Stimulated activated CD4-positive, alpha-beta T cell treated with anti-CD3 and anti-CD28 coated beads, Interleukin-1b, Interleukin-23, amount 100 ng/mL, for 4 hours (primary cell): ENCODE results near the gene EBF4.
"Not testable (repeated sequence)": the region's sequence is repeated elsewhere in the genome, so short reads cannot be mapped to it uniquely, and the experiment has no call there.

Experiments
- DNase-seq, 2 donors: peaks; one replicate each; pipeline ENCODE4 v3.0.0-alpha.2; 2020; ENCODE audit warnings: low read depth in 2 of 2

The EBF4 gene

DNA sequence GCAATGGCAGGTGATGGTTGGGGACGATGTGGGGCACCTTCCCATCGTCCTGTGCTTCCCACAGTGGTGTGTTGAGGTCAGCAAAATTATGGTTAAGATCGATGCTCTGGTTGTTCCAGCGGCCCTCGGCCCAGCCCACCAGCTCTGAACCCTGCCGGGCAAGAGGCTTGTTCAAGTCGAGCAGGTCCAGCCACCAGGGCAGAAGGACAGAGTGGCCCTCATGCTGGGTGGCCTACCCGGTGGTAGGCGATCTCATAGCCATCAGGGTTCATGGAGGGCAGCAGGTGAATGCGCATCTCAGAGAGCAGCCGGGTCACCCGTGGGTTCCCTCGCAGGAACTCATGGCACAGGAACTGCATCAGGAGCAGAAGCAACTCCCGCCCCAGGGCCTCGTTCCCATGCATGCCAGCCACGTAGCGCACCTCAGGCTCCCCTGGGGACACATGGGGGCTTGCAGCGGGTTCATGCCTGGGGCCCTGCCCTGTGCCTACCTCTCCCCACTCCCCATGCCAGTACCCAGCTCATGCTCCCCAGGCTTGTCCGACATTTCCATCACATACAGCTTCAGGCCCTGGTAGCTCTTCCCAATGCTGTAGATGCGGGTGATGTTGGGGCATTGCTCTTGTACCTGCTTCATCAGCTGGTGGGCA lies 103.6 kb downstream of the EBF4 start:
- DNase-seq = no peak

DNA sequence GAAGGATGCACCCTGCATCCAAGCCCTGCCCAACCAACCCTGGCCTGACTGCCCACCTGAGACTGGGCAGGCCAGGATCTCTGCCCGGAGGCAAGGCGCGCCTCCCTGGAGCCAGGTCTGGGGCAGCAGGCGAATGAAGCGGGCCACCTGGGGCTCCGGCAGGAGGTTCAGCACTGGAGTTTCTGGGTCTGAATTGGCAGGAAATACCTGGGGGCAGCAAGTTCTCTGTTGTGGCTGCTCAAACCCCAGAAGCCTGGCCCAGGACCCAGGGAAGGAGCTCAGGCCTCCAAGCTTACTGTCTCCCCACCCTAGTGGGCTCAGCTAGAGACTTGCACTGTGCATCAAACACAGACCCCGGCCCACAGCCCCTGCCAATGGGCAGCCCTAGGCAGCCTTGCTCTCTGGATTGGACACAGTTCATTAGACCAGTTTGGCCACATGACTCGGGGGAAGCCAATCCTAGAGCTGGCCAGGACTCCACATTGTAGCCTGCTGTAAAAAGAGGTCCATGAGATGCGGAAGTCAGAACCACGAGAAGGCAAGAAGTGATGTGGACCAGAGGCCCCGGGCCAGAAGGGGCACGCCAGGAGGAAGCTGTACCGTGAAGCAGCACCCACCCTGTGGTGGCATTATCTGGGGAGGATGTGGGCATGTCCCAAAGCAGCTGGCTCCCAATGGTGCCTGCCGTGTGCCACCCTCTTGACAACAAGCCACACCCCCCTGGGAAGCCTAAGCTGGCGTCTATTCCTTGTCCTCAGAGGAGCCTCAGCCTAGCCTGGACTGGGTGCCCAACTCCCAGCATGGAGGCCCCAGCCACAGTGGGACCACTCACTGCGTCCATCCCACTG lies 104.8 kb downstream of the EBF4 start:
- DNase-seq = no peak

DNA sequence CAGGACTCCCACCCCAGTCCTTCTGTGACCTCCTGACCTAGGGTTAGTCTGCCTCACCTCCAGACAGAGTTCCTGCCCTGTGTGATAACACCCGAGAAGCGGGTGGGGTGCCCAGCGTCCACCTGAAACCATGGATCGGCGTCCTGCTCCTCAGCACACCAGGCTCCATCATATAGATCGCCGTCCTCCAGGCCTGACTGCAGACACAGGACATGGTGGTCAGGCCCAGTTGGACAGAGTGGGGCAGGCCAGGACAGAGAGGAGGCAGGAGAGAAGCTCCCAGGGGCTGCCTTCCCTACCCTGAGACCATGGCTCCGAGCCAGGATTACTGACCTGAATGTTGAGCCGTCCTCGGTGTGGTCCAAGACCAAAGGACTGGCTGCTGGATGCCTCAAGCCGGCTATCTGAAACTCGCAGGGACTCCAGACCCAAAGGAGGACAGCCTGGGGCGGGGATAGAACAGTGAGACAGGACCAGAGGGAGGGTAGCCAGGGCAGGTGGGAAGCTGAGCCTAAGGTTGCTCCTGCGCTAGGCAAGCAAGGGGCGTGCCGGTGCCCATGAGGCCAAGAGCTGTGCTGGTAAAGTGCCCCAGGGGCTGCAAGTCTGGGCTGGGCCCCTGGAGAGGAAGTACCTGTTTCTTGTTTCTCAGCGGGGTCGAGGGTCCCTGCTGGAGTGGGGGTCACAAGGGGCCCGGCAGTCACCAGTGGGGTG lies 105.7 kb downstream of the EBF4 start:
- DNase-seq = no peak

DNA sequence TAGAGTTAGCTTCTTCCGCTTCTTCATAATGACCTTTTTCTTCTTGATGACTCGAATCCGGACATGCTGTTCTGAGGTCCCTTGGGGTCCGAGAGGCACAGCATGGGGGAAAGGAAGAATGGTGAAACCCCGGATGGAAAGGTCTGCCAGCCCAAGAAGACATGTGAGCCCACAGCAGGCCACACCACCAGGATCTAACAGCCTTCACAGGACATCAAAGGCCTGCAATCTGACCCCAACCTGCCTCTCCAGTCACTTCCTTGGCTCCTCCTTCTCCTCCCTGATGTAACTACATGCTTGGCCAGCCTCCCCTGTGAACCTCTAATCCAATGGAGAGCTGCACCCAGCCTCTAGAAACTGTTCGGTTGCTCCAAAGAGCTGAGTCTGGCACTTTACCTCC lies 106.2 kb downstream of the EBF4 start:
- no peak for DNase-seq

DNA sequence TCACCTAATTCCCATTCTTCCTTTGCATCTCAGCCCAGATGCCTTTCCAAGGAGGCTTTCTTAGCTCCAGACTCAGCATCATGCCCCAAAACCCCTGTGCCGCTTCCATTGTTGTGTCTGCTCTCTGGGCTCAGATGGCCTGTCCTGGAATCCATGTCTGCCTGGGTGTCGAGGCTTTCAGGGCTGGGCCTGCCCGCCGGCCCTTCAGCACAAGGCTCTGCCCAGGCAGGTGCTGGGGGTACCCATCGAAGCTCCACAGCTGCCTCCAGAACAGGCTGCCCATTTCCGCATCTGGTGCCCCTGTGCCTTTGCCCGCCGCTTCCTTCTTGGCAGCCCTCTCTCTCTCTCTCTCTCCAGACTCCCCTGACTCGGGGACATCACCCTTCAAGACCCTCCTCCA lies 106.7 kb downstream of the EBF4 start:
- DNase-seq = no peak

DNA sequence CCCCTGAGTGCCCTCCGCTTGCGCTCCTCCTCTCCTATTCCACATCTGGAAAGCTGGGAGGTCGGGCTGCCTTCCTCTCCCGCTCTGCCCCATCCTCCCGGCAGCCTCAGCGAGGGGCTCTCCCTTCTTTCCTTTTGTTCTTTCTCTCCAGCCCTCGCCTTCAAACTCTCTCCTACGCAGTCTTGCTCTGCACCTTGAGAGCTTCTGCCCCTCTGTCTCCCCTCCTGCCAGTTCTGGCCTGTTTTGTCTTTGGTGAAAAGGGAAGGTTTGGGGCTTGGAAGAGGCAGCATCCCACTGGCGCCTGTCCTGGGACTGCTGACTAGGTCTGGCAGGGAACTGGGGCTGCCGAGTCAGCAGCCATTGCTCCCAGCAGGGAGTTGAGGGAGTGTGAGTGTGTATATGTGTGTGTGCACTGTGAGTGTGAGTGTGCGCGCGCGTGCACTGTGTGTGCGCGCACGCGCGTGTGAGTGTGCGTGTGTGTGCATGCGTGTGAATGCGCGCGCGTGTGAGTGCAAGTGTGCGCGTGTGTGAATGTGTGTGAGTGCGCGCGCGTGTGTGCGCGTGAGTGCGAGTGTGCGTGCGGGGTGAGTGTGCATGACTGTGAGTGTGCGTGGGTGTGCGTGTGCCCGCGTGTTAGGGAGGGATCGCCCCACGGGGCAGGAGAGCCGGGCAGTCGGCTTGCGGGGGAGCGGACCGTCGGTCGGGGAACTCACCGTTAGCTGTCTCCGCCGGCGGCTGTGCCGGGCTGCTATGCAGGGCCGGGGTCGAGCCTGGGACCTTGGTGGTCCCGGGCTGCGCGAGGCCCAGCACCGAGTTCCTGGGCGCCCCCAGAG lies 107.3 kb downstream of the EBF4 start:
- no peak for DNase-seq

DNA sequence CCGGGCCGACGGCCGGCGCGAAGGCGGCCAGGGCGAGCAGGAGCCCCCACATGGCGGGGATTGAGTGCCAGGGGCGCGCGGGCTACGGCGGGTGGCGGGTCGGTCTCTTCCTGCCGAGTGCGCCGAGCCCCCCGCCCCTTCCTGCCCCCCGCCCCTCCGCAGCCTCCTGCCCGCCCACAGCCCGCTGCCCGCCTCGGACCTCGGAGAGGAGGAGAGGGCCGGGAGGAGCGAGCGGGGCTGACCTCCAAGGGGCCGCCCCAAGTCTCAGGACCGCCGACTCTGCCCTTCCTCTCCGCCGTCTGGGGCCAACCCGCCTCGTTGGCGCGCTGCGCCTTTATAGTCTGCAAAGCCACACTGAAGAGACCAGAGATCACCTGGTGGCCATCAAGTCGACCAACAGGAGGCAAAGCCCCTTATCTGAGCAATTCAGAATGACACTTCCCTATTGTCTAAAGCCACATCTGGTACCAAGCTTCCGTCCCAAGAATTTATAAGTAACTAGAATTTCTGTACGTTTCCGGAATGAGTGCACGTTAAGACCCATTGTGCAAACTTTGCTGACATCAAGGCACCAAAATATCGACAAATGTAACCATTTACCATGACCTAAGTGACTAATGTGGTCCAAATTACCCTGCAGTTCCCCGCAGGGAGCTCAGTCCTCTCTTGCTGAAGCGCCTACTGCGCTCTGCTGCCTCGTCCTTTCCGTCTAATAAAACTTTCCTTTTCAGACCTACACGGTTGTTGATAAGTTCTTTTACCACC lies 108.1 kb downstream of the EBF4 start, which contains the start of gene CPXM1:
CPXM1 (minus strand) TSS at position 107 of the 765 bp plus-strand sequence; CDS start at position 52, 55 bp downstream.
- DNase-seq = no peak

DNA sequence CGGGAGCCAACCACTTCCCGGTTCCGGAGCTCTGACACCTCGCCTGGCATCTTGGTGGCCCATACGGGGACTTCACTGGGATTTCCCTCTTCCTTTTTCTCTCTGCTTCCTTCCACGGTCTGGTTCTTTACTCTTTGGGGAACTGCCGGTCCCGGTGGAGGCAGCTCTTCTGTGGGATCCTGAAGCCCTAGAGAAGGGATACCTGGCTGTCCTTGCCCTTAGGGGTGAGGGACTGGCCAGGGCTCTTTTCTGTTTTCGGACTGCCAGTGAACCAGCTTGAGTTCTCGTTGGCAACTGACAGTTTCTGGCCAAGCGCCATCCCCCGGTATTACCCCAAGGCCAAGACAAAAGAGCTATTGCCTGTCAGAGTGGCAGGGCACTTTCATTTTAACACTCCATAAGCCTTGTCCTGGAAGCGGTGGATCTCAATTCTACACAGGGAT lies 108.7 kb downstream of the EBF4 start:
- DNase-seq = no peak

DNA sequence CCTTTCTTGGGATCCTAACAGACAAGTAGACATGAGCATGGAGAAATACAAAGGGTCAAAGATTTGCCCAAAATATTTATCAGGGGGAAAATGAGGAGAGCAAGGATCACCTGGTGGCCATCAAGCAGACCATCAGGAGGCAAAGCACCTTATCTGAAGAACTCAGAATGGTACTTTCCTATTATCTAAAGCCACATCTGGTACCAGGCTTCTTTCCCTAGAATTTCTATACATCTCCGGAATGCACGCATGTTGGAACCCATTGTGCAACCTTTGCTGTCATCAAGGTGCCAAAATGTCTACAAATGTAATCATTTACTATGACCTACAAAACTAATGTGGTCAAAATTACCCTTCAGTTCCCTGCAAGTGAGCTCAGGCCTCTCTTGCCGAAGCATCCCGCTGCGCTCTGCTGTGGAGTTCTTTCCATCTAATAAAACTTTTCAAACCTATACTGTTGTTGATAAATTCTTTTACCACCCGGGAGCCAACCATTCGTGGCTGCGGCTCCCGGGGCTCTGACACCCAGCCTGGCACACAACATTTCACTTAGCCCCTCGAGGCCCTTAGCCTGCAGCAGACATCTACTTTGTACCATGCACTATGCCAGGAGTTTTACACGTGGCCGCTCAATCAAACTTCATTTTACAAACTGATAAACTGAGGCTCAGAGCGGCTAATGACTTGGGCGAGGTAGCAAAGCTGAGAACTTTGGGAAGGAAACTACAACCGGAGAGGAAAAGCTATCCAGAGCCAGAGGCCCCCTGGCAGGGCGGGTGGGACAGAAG lies 111.7 kb downstream of the EBF4 start:
- DNase-seq = no peak

DNA sequence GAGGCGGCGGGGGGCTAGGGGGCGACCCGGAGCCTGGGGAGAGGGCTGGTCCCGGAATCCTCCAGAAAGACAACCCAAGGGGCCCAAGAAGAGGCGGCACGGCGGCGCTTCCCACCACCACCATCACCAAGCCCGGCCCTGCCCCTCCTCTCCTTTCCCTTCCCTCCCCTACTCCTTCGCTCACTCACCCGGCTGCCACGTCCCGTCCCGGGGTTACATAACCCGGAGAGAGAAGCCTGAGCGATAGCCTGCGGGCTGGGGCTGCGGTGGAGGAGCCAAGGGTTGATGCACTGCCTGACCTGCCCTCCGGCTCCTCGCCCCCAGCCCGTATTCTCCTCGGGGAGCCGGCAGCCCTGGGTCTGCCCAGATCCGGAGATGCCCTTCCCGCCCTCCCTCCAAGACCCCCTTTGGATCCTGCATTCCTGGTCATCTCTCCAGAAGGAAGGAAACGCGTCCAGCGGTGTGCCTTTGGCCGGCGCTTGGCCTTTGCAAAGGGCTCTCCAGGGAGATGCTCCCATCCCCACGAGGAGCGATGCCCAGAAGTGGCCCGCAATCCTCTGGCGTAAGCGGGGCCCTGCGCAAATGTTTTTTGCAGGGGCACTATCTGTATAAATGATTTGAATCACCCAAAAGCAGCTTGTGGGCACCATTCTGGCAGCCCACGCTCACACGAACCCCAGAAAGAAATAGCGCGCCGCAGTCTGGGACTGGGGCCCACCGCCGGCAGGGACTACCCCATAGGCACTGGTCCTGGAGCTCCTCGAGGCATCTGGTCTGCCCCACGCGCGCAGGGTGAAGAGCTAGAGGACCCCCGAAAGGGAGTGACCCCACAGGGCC lies 112.5 kb downstream of the EBF4 start:
- no peak for DNase-seq

DNA sequence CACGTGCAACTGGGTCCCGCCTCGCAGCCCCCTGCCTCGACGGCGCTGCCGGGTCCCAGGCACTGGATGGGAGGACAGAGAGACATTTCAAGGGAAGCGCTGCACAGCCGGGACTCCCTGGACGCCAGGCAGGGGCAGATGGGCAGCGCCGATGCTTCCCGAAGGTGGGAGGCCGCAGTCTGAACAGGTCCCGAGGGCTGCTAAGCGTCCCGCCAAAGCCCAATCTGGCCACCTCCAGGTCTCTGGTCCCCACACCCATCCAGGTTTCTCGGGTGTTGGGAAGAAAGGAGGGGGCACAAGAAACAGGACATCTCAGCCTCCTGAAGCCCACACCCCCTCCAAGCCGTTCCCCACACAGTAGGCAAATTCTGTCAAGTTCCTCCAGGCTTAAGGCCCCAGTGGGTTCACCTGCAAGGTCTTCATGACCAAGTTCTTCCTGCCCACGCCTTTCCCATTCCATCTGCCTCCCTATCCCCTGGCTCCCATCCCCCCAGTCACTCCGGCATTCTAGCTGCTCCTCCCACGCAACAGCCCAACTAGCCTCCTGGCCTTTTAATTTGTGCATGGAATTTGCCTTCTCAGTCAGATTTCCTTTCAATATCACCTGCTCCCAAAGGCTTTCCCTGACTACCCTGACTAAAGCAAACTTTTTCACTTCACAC lies 113.2 kb downstream of the EBF4 start:
- DNase-seq = no peak

DNA sequence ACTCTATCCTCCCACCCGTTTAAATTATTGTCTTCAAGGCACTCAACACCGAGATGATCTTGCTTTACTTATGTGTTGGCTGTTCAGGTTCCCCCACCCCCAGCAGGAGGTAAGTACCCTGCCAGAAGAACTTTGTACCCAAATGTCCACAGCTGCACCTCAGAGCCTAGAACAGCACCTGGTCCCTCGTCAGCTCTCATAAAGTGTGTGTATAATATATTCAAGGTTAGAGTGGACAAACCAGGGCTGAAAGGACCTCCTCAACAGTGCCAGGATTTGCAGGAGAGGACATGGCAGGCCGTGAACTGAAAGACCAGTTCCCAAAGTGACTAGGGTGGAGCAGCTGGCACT lies 113.7 kb downstream of the EBF4 start:
- no peak for DNase-seq

DNA sequence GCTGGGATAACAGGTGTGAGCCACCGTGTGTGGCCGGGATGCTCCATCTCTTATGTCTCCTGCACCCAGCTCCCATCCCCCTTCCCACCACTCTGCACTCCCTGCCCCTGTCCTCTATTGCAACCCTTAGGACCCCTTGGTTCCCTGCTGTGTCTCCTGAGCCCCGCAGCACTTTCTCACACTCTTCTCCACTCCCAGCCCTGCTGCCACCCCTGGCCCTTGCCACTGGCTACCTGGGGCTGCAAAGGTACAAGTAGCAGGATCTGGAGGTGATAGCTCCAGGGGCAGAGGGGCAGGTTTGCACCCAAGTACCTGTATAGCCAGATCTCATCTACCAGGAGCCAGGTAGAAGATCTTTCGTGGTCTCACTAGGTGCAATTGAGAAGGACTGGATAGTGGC lies 114.4 kb downstream of the EBF4 start:
- DNase-seq = no peak

DNA sequence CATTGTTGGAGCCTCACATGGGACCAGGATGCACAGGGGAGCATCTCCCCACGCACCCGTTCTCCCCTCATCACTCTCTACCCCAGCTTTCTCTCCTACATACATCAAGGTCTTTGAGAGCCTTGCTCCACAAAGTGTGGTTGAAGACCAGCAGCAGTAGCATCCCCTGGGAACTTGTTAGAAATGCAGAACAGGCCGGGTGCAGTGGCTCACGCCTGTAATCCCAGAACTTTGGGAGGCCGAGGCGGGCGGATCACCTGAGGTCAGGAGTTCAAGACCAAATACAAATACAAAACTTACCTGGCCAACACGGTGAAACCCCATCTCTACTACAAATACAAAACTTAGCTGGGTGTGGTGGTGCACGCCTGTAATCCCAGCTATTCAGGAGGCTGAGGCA lies 115.3 kb downstream of the EBF4 start:
- DNase-seq = not testable (repeated sequence)

DNA sequence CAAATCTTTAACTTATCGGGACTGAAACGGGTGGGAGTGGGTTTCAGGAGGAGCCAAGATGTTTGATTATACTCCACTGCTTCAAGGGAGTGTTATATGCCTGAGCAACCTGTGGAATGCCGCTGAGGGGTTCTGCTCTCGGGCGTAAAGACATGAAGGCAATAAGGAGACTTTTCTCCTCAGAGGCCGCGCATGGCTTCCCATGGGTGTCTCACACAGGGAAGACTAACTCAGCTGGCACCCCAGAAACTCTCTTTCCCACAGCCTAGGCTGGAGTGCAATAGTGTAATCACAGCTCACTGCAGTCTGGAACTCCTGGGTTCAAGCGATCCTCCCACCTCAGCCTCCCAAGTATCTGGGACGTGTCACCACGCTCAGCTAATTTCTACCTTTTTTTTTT lies 117.1 kb downstream of the EBF4 start:
- no peak for DNase-seq
